ENCODE data around the gene TNFRSF4.

DNA sequence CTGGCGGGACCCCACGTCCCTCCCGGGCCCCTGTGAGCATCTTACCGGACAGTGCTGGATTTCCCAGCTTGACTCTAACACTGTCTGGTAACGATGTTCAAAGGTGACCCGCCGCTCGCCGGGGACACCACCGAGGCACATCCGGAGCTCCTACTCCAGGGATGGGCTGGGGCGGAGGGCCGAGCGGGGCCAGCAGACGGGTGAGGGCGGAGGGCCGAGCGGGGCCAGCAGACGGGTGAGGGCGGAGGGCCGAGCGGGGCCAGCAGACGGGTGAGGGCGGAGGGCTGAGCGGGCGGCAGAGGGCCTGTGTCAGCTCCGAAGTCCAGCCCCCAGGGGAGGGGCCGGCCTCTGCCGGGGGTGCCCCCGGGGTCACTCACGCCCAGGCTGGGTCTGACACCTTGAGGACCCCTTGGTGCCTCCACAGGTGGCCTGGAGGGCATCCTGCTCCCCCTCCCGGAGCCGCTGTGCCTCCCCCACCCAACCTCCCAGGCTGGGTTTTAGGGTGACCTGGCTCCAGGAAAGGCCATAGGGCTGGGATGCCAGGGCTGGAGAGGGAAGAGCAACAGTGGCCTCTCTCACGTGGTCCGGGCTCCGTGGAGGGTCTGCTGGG, 46.0 kb downstream of the TNFRSF4 start:
- TF ChIP-seq POLR2AphosphoS5 (IDR thresholded peaks at IDR 0.05; ENCODE audit: borderline replicate concordance, low read depth, low read length) (no peak), FOXP2 (optimal IDR thresholded peaks at IDR 0.05; ENCODE audit: control extremely low read depth, extremely low read length, insufficient read depth) (no peak)

All from SK-N-MC (cell line).